K562 (cell line): Measurements from ENCODE around the gene SYN1. TPM values are rescaled to one million over a fixed set of nuclear protein-coding genes. Genes with fewer than 3 reads are reported as not detected.

Source experiments
- ADNP ChIP-seq: fragments of 200-800 bp; sonication (Bioruptor generic); IDR thresholded peaks from 2 replicates; pipeline ENCODE4 v1.6.1; 2016; ENCODE audit warnings: missing genetic modification characterization, missing compliant biosample characterization
- ARHGAP35 ChIP-seq: fragments of 450-650 bp; IDR thresholded peaks from 2 replicates; pipeline ENCODE4 v1.6.1; 2018; ENCODE audit not compliant: partially characterized antibody
- ARID2 ChIP-seq: fragments of 450-650 bp; IDR thresholded peaks from 2 replicates; pipeline ENCODE4 v1.6.1; 2017; ENCODE audit warnings: antibody characterized with exemption, mild to moderate bottlenecking
- CAMTA2 ChIP-seq: fragments of 250-450 bp; sonication (Bioruptor Pico); conservative IDR thresholded peaks from 2 replicates; pipeline ENCODE4 v1.5.1; 2022
- CBX2 ChIP-seq: fragments of 200-600 bp; sonication (generic); IDR thresholded peaks from one replicate; pipeline ENCODE4 v1.6.1; 2012; ENCODE audit warnings: mild to moderate bottlenecking, low read length, inconsistent platforms; ENCODE audit not compliant: insufficient read depth, poor library complexity, severe bottlenecking
- CREB3 ChIP-seq: fragments of 450-650 bp; conservative IDR thresholded peaks from 2 replicates; pipeline ENCODE4 v1.6.1; 2016; ENCODE audit warnings: missing genetic modification characterization, low read depth, mild to moderate bottlenecking, missing compliant biosample characterization, moderate library complexity
- FOXK2 ChIP-seq, 2 experiments: fragments of 450-650 bp; IDR thresholded peaks in 1 of 2; conservative IDR thresholded peaks in 1 of 2; 2 replicates each; pipeline ENCODE4 v1.6.1; 2016; ENCODE audit warnings: low read depth in 2 of 2, mild to moderate bottlenecking in 1 of 2
- GABPB1 ChIP-seq: sonication (generic); formaldehyde crosslinking; IDR thresholded peaks from 2 replicates; pipeline ENCODE4 v1.8.0; 2022; ENCODE audit warnings: mild to moderate bottlenecking, missing genetic modification reagents
- GABPB2 ChIP-seq: fragments of 250-450 bp; sonication (Bioruptor Pico); conservative IDR thresholded peaks from 2 replicates; pipeline ENCODE4 v1.5.1; 2021; ENCODE audit warnings: mild to moderate bottlenecking
- HDAC3 ChIP-seq: fragments of 450-650 bp; IDR thresholded peaks from 2 replicates; pipeline ENCODE4 v1.6.1; 2018; ENCODE audit warnings: borderline replicate concordance, mild to moderate bottlenecking, moderate library complexity; ENCODE audit not compliant: partially characterized antibody
- HIVEP1 ChIP-seq: fragments of 250-450 bp; sonication (Bioruptor Pico); IDR thresholded peaks from 2 replicates; pipeline ENCODE4 v1.4.0; 2020; ENCODE audit warnings: mild to moderate bottlenecking
- KLF16 ChIP-seq: IDR thresholded peaks from 2 replicates; pipeline ENCODE4 v1.6.1; 2016; ENCODE audit warnings: antibody characterized with exemption
- KLF6 ChIP-seq: fragments of 250-450 bp; sonication (Bioruptor Pico); IDR thresholded peaks from 2 replicates; pipeline ENCODE4 v1.4.0; 2020; ENCODE audit warnings: mild to moderate bottlenecking, moderate library complexity, borderline replicate concordance
- LEF1 ChIP-seq: fragments of 450-650 bp; IDR thresholded peaks from 2 replicates; pipeline ENCODE4 v1.6.1; 2016; ENCODE audit warnings: mild to moderate bottlenecking
- MEIS2 ChIP-seq: fragments of 450-650 bp; IDR thresholded peaks from 2 replicates; pipeline ENCODE4 v1.6.1; 2014; ENCODE audit warnings: mild to moderate bottlenecking; ENCODE audit not compliant: partially characterized antibody
- NCOA1 ChIP-seq: fragments of 450-650 bp; IDR thresholded peaks from 2 replicates; pipeline ENCODE4 v1.6.1; 2016; ENCODE audit warnings: low read depth
- PYGO2 ChIP-seq: fragments of 450-650 bp; IDR thresholded peaks from 2 replicates; pipeline ENCODE4 v1.6.1; 2016; ENCODE audit warnings: mild to moderate bottlenecking, missing genetic modification characterization, moderate library complexity, missing compliant biosample characterization
- RBM25 ChIP-seq: fragments of 200-400 bp; formaldehyde crosslinking; IDR thresholded peaks from 2 replicates; pipeline ENCODE4 v1.6.1; 2018; ENCODE audit warnings: low read length, low read depth, moderate library complexity; ENCODE audit not compliant: severe bottlenecking
- SMARCA4 ChIP-seq: fragments of 450-650 bp; IDR thresholded peaks from 2 replicates; pipeline ENCODE4 v1.6.1; 2016
- SNIP1 ChIP-seq: fragments of 450-650 bp; IDR thresholded peaks from 2 replicates; pipeline ENCODE4 v1.7.1; 2017; ENCODE audit warnings: low read depth, mild to moderate bottlenecking
- STAG1 ChIP-seq: sonication (generic); formaldehyde crosslinking; IDR thresholded peaks from 2 replicates; pipeline ENCODE4 v1.5.0; 2020; ENCODE audit warnings: missing genetic modification reagents, borderline replicate concordance
- TRIM28 ChIP-seq: fragments of 450-650 bp; IDR thresholded peaks from 2 replicates; pipeline ENCODE4 v1.6.1; 2017
- ZEB2 ChIP-seq: fragments of 450-650 bp; IDR thresholded peaks from 2 replicates; pipeline ENCODE4 v1.6.1; 2016
- ZNF282 ChIP-seq: sonication (generic); formaldehyde crosslinking; IDR thresholded peaks from 2 replicates; pipeline ENCODE4 v1.8.1; 2023; ENCODE audit warnings: missing genetic modification reagents
- ZNF707 ChIP-seq: fragments of 250-450 bp; sonication (Bioruptor Pico); conservative IDR thresholded peaks from 2 replicates; pipeline ENCODE4 v1.8.0; 2022; ENCODE audit warnings: inconsistent platforms, mild to moderate bottlenecking, moderate library complexity
- polyA plus RNA-seq, 8 experiments: library from polyadenylated mRNA; depleted of rRNA in 4 of 8; stranded (reverse) in 5 of 8; unstranded in 3 of 8; fragments of >200 nt; fragmentation: Nextera tagmentation in 2 of 8; fragmentation: Illumina TruSeq in 1 of 8; extraction: Ambion mirVana in 2 of 8; extraction: Trizol in 1 of 8; gene quantifications; 2 replicates each; pipeline versions ENCODE4 v1.2.1 to v1.2.3, GENCODE V29; 2011 to 2014; ENCODE audit warnings: inconsistent platforms in 1 of 8, missing spikeins in 1 of 8
- total RNA-seq, 7 experiments: library from RNA; depleted of rRNA in 6 of 7; stranded (reverse); fragments of >200 nt in 6 of 7; fragmentation: Illumina TruSeq in 2 of 7; extraction: Trizol in 2 of 7; gene quantifications; 2 replicates each; pipeline versions ENCODE4 v1.2.1 to v1.2.3, GENCODE V29; 2011 to 2021; ENCODE audit warnings: low replicate concordance in 1 of 7
- TF ChIP-seq, protein P1 (sequence below), 2 experiments: IDR thresholded peaks; 2 replicates each; pipeline ENCODE4 v1.6.1; 2012; ENCODE audit warnings: improper control_type of control experiment in 2 of 2, low read depth in 2 of 2, low read length in 2 of 2, borderline replicate concordance in 1 of 2
- TF ChIP-seq, protein P2 (sequence below), 2 experiments: IDR thresholded peaks; 2 replicates each; pipeline ENCODE4 v1.6.1; 2011; ENCODE audit warnings: borderline replicate concordance in 1 of 2, control low read depth in 1 of 2, low read depth in 1 of 2, low read length in 1 of 2, mild to moderate bottlenecking in 1 of 2, mixed read lengths in 1 of 2, moderate library complexity in 1 of 2; ENCODE audit not compliant: insufficient read depth in 1 of 2, insufficient read length in 1 of 2, poor library complexity in 1 of 2, severe bottlenecking in 1 of 2; ENCODE audit errors: extremely low read depth in 1 of 2

Gene SYN1
- total and polyA plus RNA-seq, 9 of the 15 experiments (the other 6 are each of a cell fraction or from before 2014, with no cell fraction given): 0.01 to 0.28 (median 0.18) TPM; not detected in 2

GRCh38 chrX:47560934-47561658, 58.6 kb downstream of the SYN1 start, which contains the start of gene ARAF (continued):
- TF ChIP-seq, protein P1, sequence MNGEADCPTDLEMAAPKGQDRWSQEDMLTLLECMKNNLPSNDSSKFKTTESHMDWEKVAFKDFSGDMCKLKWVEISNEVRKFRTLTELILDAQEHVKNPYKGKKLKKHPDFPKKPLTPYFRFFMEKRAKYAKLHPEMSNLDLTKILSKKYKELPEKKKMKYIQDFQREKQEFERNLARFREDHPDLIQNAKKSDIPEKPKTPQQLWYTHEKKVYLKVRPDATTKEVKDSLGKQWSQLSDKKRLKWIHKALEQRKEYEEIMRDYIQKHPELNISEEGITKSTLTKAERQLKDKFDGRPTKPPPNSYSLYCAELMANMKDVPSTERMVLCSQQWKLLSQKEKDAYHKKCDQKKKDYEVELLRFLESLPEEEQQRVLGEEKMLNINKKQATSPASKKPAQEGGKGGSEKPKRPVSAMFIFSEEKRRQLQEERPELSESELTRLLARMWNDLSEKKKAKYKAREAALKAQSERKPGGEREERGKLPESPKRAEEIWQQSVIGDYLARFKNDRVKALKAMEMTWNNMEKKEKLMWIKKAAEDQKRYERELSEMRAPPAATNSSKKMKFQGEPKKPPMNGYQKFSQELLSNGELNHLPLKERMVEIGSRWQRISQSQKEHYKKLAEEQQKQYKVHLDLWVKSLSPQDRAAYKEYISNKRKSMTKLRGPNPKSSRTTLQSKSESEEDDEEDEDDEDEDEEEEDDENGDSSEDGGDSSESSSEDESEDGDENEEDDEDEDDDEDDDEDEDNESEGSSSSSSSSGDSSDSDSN (IDR thresholded peaks at IDR 0.05; ENCODE audit: borderline replicate concordance in 1 of 2, low read depth in 2 of 2, low read length in 2 of 2): 0 out of 4 replicates have a peak, but pooled peaks of 1 of the 2 experiments have one; percentile 16
- TF ChIP-seq CBX2 (no peak), STAG1 (CRISPR knock-in tag) (no peak), LEF1 (no peak), PYGO2 (tag) (no peak), ARHGAP35 (no peak), ADNP (no peak), ZNF707 (no peak), ZNF282 (CRISPR knock-in tag) (no peak), HIVEP1 (CRISPR knock-in tag) (no peak), CAMTA2 (no peak), CREB3 (tag) (no peak), GABPB2 (no peak), MEIS2 (peak; percentile 64), GABPB1 (CRISPR knock-in tag) (no peak; the same call in 1 of the 2 replicates), ZEB2 (no peak), FOXK2 (conservative IDR thresholded peaks at IDR 0.05 in 1 of 2, IDR thresholded peaks at IDR 0.05 in 1 of 2; ENCODE audit: low read depth in 2 of 2) (peak; percentile 92 to 99), TRIM28 (no peak), HDAC3 (no peak), KLF6 (CRISPR knock-in tag) (no peak), SNIP1 (no peak), NCOA1 (no peak), KLF16 (no peak), SMARCA4 (no peak), RBM25 (peak; percentile 62), ARID2 (no peak)
- TF ChIP-seq, protein P2, sequence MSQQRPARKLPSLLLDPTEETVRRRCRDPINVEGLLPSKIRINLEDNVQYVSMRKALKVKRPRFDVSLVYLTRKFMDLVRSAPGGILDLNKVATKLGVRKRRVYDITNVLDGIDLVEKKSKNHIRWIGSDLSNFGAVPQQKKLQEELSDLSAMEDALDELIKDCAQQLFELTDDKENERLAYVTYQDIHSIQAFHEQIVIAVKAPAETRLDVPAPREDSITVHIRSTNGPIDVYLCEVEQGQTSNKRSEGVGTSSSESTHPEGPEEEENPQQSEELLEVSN (IDR thresholded peaks at IDR 0.05; ENCODE audit: borderline replicate concordance in 1 of 2, extremely low read depth in 1 of 2, insufficient read depth in 1 of 2, insufficient read length in 1 of 2, low read depth in 1 of 2, low read length in 1 of 2, poor library complexity in 1 of 2, severe bottlenecking in 1 of 2): peak in 1 of 2 experiments; percentile 37
